NOMO-1 (cell line): ENCODE results near the gene COPS4.
A peak's percentile ranks its signal among the peaks of the same experiment; 100 is the strongest.
"Not testable (repeated sequence)": the region's sequence is repeated elsewhere in the genome, so short reads cannot be mapped to it uniquely, and the experiment has no call there.

Experiments
- DNase-seq, 2 experiments: peaks; one replicate each; lab custom pipeline; 2025; ENCODE audit not compliant: unreplicated experiment in 2 of 2; lab: John Stamatoyannopoulos, UW

Gene COPS4

GRCh38 chr4:83034630-83035494 lies at the start of gene COPS4:
Gene COPS4, plus strand, starts transcription at chr4:83035183. Its CDS starts 42 bp downstream, at chr4:83035225.
- peak; percentile 99 for DNase-seq

GRCh38 chr4:82987519-82987918 lies 47.5 kb upstream of the COPS4 start:
- DNase-seq = not testable (repeated sequence)

- no peak for DNase-seq
These were observed 46.6 kb upstream of the COPS4 start for GRCh38 chr4:82988323-82988832.

GRCh38 chr4:82989575-82990429 lies 45.2 kb upstream of the COPS4 start:
- DNase-seq = peak in 1 of 2 experiments; percentile 9

- DNase-seq = no peak
These were observed 40.1 kb upstream of the COPS4 start for GRCh38 chr4:82994834-82995233.

- peak; percentile 19 to 86 for DNase-seq
These were observed 36.1 kb upstream of the COPS4 start for GRCh38 chr4:82998898-82999297.

GRCh38 chr4:83002329-83002728 lies 32.7 kb upstream of the COPS4 start:
- no peak for DNase-seq

- not testable (repeated sequence) for DNase-seq
These were observed 31.8 kb upstream of the COPS4 start for GRCh38 chr4:83003044-83003791.

GRCh38 chr4:83009529-83009928 lies 25.5 kb upstream of the COPS4 start:
- peak in 1 of 2 experiments; percentile 33 for DNase-seq

GRCh38 chr4:83010111-83010521 lies 24.9 kb upstream of the COPS4 start:
- peak in 1 of 2 experiments; percentile 39 for DNase-seq

GRCh38 chr4:83010522-83011318 lies 24.3 kb upstream of the COPS4 start, which contains the start of gene LIN54:
Gene LIN54, minus strand, starts transcription at chr4:83010823. Its CDS starts 25,979 bp downstream, at chr4:82984844.
- peak; percentile 68 for DNase-seq

- peak in 1 of 2 experiments; percentile 26 for DNase-seq
These were observed 23.2 kb upstream of the COPS4 start for GRCh38 chr4:83011689-83012199.

GRCh38 chr4:83012200-83012686 lies 22.7 kb upstream of the COPS4 start:
- peak in 1 of 2 experiments; percentile 26 for DNase-seq

- DNase-seq = peak; percentile 93 to 98
These were observed 22.1 kb upstream of the COPS4 start for GRCh38 chr4:83012687-83013419.

- no peak for DNase-seq
These were observed 21.5 kb upstream of the COPS4 start for GRCh38 chr4:83013420-83013867.

GRCh38 chr4:83013902-83014301 lies 21.1 kb upstream of the COPS4 start:
- peak in 1 of 2 experiments; percentile 46 for DNase-seq

GRCh38 chr4:83019794-83020494 lies 15.0 kb upstream of the COPS4 start:
- DNase-seq = no peak
